ENCODE data around the gene TEK.

DNA sequence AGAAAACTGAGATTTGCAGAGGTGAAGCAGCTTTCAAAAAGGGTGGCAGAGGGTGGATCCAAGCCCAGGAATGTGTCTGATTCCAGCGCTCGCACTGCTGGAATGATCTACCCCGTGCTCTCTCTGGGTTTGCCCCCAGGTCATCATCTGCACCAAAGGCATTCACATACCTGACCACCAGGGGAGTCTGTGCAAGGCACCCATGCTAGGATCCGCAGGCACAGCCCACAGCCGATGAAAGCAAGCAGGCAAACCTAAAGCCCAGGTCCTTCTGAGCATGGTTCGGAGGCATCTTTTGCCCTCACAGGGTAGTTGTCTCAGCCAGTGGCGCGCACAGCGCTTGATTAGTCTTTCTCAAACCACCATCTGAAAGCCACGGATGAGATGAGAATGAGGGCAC lies 56.6 kb downstream of the TEK start:
- TF ChIP-seq CTCF (IDR thresholded peaks at IDR 0.05), result no peak
- TF ChIP-seq EP300 (IDR thresholded peaks at IDR 0.05), result no peak
- no peak for TF ChIP-seq POLR2AphosphoS5 (IDR thresholded peaks at IDR 0.05)
- no peak for TF ChIP-seq POLR2A (IDR thresholded peaks at IDR 0.05)
